GM12875 (cell line): ENCODE measurements around the gene KCNMA1.

Experiments used
- H3K4me3 ChIP-seq: one replicate; pipeline ENCODE4 v1.5.1; 2011; ENCODE audit warnings: low read depth, low read length, control low read depth
- CTCF ChIP-seq: IDR thresholded peaks from 2 replicates; pipeline ENCODE4 v1.5.1; 2011; ENCODE audit warnings: low read depth, mild to moderate bottlenecking, control low read depth, inconsistent platforms, low read length, moderate library complexity, borderline replicate concordance; ENCODE audit not compliant: insufficient read depth

The KCNMA1 gene

DNA sequence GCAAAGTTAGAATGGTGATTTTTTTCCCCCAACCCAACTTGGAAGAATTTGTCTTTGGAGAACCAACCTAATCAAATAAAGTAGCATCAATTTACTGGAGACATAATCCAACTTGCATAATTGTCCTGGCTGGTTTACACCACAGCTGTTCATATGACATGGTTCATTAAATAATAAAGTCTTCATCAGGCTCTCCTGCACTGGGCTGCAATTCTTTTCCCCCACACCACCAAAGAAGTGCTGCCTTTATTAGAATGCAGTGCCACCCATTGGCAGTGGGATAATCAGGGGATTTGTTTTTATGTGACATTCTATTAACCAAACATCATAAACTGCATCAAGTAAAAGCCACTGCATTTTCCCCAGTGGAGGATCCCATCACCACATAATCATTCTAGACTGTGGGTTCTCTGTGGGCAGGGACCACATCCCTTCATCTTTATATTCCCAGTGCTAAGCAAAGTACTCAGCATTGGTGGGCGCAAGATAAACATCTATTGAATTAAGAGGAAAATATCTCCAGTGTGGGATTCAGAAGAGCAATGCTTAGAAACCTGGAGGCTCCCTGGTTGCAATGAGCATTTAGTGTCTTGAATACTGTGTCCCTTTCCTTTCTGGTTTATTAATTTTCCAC lies 322.0 kb downstream of the KCNMA1 start:
- TF ChIP-seq CTCF: no peak
- H3K4me3 ChIP-seq: no peak overlapping the region

- no peak overlapping the region for H3K4me3 ChIP-seq
- TF ChIP-seq CTCF: no peak
Observed at GRCh38 chr10:77313066-77313750, 324.4 kb downstream of the KCNMA1 start.

DNA sequence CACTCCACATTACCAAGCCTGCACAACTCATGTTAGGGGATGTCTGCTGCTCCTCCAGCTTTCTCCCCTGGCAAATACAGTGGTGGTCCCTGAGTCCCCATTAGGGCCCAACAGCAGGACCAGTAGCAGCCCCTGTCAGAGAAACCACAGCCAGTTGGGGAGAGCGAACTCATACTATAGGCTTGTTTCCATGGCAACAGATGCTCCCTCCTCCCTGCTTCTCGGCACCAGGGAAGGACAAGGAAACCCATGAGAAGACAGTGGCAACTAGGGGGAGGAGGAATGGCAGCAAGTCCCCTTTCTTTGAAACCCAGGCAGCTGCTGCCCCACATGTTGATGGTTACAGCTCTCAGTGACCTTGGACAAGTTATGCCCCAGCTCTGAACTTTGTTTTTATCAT lies 326.4 kb downstream of the KCNMA1 start:
- H3K4me3 ChIP-seq: no peak overlapping the region
- TF ChIP-seq CTCF: no peak

DNA sequence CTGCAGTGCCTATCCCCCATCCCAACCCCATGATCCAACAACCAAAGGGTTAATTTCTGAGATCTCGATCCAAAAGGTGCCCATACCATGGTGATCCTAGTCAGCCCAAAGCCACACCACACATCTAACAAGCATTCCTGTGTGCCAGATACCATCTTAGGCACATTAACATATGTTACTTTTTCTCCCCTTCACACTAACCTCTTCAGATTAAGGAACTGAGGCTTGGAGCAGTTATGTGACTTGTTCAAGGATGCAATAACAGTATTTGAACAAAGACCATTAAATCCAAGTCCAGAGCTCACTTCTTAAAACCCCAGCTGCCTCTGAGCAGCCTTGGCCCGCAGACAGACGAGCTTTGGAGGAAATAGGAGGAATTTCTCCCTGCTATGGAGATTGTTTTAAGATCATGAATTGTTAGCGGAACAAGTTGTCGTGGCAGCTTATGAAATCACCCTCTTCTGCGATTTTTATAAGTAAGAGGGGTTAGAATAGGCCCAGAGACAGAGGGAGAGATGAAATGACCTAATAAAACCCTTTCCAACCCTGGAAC lies 327.2 kb downstream of the KCNMA1 start:
- H3K4me3 ChIP-seq: no peak overlapping the region
- no peak for TF ChIP-seq CTCF

DNA sequence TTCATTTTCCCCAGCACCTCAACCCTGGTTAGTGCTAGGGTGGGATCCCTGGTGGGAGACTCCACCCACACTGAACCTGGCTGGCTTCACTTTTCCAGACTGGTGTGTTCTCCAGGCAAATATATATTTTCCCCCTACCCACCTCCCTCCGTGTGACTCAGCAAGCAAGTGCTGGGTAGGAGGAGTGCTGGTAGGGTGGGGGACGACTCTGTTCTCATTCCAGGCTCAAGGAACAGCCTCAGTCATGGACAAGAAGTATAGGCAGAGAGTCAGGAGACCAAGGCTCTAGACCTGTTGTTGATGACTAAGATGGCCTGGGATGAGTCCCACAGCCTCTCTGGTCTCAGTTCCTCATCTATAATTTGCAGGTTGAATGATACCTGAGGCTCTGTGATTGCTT lies 328.1 kb downstream of the KCNMA1 start:
- no peak overlapping the region for H3K4me3 ChIP-seq
- no peak for TF ChIP-seq CTCF

GRCh38 chr10:77309092-77309491 lies 328.5 kb downstream of the KCNMA1 start:
- TF ChIP-seq CTCF: no peak
- no peak overlapping the region for H3K4me3 ChIP-seq

DNA sequence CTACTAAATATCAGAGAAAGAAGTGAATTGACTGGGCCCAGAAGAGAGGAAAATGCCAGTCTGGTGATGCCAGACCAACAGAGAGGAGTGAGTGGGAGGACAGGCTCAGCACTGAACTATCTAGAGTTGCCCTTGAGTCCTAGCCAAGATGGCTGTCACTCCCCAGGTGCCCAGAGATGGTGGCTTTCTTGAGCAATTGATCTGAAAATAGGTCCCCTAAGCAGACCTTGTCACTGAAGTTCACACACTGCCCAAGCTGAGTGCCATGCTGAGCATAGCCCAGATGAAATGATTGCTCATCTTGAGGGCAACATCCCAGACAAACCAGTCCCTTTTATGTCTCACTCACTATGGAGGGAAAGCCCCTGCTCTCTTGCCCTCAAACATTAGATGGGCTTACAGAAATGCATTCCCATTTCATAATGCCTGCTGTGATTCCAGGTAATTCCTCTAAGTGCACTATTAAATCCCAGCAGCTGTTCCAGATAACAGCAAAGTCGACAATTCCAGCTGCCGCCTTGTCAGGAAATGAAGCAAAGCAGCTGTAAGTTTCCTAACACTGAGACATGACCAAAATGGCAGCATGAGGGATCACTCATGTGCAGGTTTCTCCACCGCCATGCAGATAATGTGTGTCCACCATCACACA lies 329.4 kb downstream of the KCNMA1 start:
- no peak overlapping the region for H3K4me3 ChIP-seq
- TF ChIP-seq CTCF: no peak
